ENCODE results near the gene CDC14A.

CDC14A gene

GRCh38 chr1:100455478-100456072, 103.3 kb downstream of the CDC14A start:
- no peak for DNase-seq

GRCh38 chr1:100456880-100457279, 104.6 kb downstream of the CDC14A start:
- DNase-seq = no peak

GRCh38 chr1:100457683-100458082, 105.4 kb downstream of the CDC14A start:
- DNase-seq = no peak

GRCh38 chr1:100458661-100459357, 106.5 kb downstream of the CDC14A start:
- peak in 1 of 5 experiments; percentile 38 for DNase-seq

- peak; percentile 17 to 83 (median 52) for DNase-seq
Measured at GRCh38 chr1:100459358-100460114, 107.2 kb downstream of the CDC14A start.

GRCh38 chr1:100461222-100461621, 108.9 kb downstream of the CDC14A start:
- DNase-seq = no peak

GRCh38 chr1:100462326-100463025, 110.2 kb downstream of the CDC14A start:
- no peak for DNase-seq

GRCh38 chr1:100463791-100464424, 111.6 kb downstream of the CDC14A start:
- DNase-seq = peak in 2 of 5 experiments; percentile 31 to 78

- no peak for DNase-seq
Measured at GRCh38 chr1:100469578-100469977, 117.3 kb downstream of the CDC14A start.

GRCh38 chr1:100474834-100475233, 122.5 kb downstream of the CDC14A start:
- no peak for DNase-seq

- DNase-seq = no peak
Measured at GRCh38 chr1:100476735-100477290, 124.5 kb downstream of the CDC14A start.

- no peak for DNase-seq
Measured at GRCh38 chr1:100478816-100479215, 126.5 kb downstream of the CDC14A start.

GRCh38 chr1:100479620-100480338, 127.5 kb downstream of the CDC14A start:
- no peak for DNase-seq

GRCh38 chr1:100481303-100481702, 129.0 kb downstream of the CDC14A start:
- DNase-seq = no peak

GRCh38 chr1:100482167-100482566, 129.9 kb downstream of the CDC14A start:
- DNase-seq = no peak

- DNase-seq = no peak
Measured at GRCh38 chr1:100482748-100483147, 130.4 kb downstream of the CDC14A start.

GRCh38 chr1:100483230-100483629, 130.9 kb downstream of the CDC14A start:
- no peak for DNase-seq

GRCh38 chr1:100485855-100486258, 133.6 kb downstream of the CDC14A start:
- no peak for DNase-seq

- DNase-seq = no peak
Measured at GRCh38 chr1:100494393-100495084, 142.2 kb downstream of the CDC14A start.

GRCh38 chr1:100496896-100497295, 144.6 kb downstream of the CDC14A start:
- no peak for DNase-seq

- no peak for DNase-seq
Measured at GRCh38 chr1:100497796-100498195, 145.5 kb downstream of the CDC14A start.
